Measurements from ENCODE around the gene POLE. TPM values are rescaled to one million over a fixed set of nuclear protein-coding genes. Genes with fewer than 3 reads are reported as not detected.

The POLE gene
- total and polyA plus RNA-seq, 7 experiments from 2014 or later, result 3.6 to 138 (median 60.8) TPM

GRCh38 chr12:132606927-132607326 lies 80.2 kb downstream of the POLE start:
- peaks cover 0 to 5% (median 1%) of the 10 kb centered on the region in 11 donors for H3K9me3 Mint-ChIP-seq
- H3K4me1 ChIP-seq (ENCODE audit: control insufficient read depth in 2 of 2, insufficient read depth in 2 of 2, low read length in 2 of 2), result peaks cover 0 to 10% of the 10 kb centered on the region in 2 donors
- H3K4me1 Mint-ChIP-seq, result peaks cover 0 to 9% (median 6%) of the 10 kb centered on the region in 7 donors
- H3K27ac ChIP-seq (ENCODE audit: low read depth, low read length), result no peak overlapping the region
- DNase-seq (no peak), ATAC-seq (no peak)
- H3K27me3 Mint-ChIP-seq, result peaks cover 30 to 63% (median 58%) of the 10 kb centered on the region in 5 donors
- H3K4me3 Mint-ChIP-seq, result no peak overlapping the region
- ChIA-PET CTCF (no interaction called here), POLR2A (no interaction called here)
- peaks cover 0 to 4% (median 0%) of the 10 kb centered on the region in 5 donors for H3K36me3 Mint-ChIP-seq
- H3K27me3 ChIP-seq (ENCODE audit: control insufficient read depth in 2 of 2, insufficient read depth in 2 of 2, low read length in 2 of 2), result no peaks in the 10 kb centered on the region
- intact Hi-C loops (cut with micrococcal nuclease), result no loop called here
- no peak overlapping the region for H3K4me3 ChIP-seq (ENCODE audit: low read length)
- H3K27ac Mint-ChIP-seq, result no peak overlapping the region
- H3K9me3 ChIP-seq (ENCODE audit: control insufficient read depth in 2 of 3, low read length in 3 of 3), result peaks cover 0 to 7% (median 0%) of the 10 kb centered on the region in 3 experiments
- no peaks in the 10 kb centered on the region for H3K36me3 ChIP-seq (ENCODE audit: control insufficient read depth in 2 of 3, insufficient read depth in 3 of 3, low read length in 3 of 3)

GRCh38 chr12:132606466-132606865 lies 80.7 kb downstream of the POLE start:
- ATAC-seq (no peak), DNase-seq (no peak)
- Histone ChIP-seq H3K27me3 (ENCODE audit: control insufficient read depth in 2 of 2, insufficient read depth in 2 of 2, low read length in 2 of 2) (no peaks in the 10 kb centered on the region), H3K36me3 (ENCODE audit: control insufficient read depth in 2 of 3, insufficient read depth in 3 of 3, low read length in 3 of 3) (no peaks in the 10 kb centered on the region), H3K4me1 (ENCODE audit: control insufficient read depth in 2 of 2, insufficient read depth in 2 of 2, low read length in 2 of 2) (peaks cover 0 to 10% of the 10 kb centered on the region in 2 donors), H3K27ac (ENCODE audit: low read depth, low read length) (no peak overlapping the region), H3K4me3 (ENCODE audit: low read length) (no peak overlapping the region), H3K9me3 (ENCODE audit: control insufficient read depth in 2 of 3, low read length in 3 of 3) (peaks cover 0 to 3% (median 0%) of the 10 kb centered on the region in 3 experiments)
- H3K4me3 Mint-ChIP-seq, result no peak overlapping the region
- ChIA-PET CTCF (no interaction called here), POLR2A (no interaction called here)
- peak overlapping the region in 1 of 9 donors; percentile 63 for H3K27ac Mint-ChIP-seq
- intact Hi-C loops (cut with micrococcal nuclease), result no loop called here
- H3K27me3 Mint-ChIP-seq, result peaks cover 28 to 62% (median 58%) of the 10 kb centered on the region in 5 donors
- peaks cover 0 to 4% (median 0%) of the 10 kb centered on the region in 11 donors for H3K9me3 Mint-ChIP-seq
- peaks cover 0 to 4% (median 0%) of the 10 kb centered on the region in 5 donors for H3K36me3 Mint-ChIP-seq
- H3K4me1 Mint-ChIP-seq, result peaks cover 0 to 9% (median 6%) of the 10 kb centered on the region in 7 donors

GRCh38 chr12:132605892-132606291 lies 81.2 kb downstream of the POLE start:
- Mint-ChIP-seq H3K36me3 (peaks cover 0 to 4% (median 0%) of the 10 kb centered on the region in 5 donors), H3K27ac (no peak overlapping the region), H3K9me3 (peaks cover 0 to 3% (median 0%) of the 10 kb centered on the region in 11 donors), H3K4me1 (peaks cover 0 to 12% (median 9%) of the 10 kb centered on the region in 7 donors), H3K4me3 (no peak overlapping the region), H3K27me3 (peaks cover 30 to 60% (median 57%) of the 10 kb centered on the region in 5 donors)
- H3K4me3 ChIP-seq (ENCODE audit: low read length), result no peak overlapping the region
- no peak for DNase-seq
- no peaks in the 10 kb centered on the region for H3K27me3 ChIP-seq (ENCODE audit: control insufficient read depth in 2 of 2, insufficient read depth in 2 of 2, low read length in 2 of 2)
- H3K4me1 ChIP-seq (ENCODE audit: control insufficient read depth in 2 of 2, insufficient read depth in 2 of 2, low read length in 2 of 2), result peaks cover 0 to 10% of the 10 kb centered on the region in 2 donors
- ChIA-PET POLR2A (no interaction called here), CTCF (no interaction called here)
- intact Hi-C loops (cut with micrococcal nuclease), result no loop called here
- H3K9me3 ChIP-seq (ENCODE audit: control insufficient read depth in 2 of 3, low read length in 3 of 3), result no peaks in the 10 kb centered on the region
- no peak for ATAC-seq
- no peak overlapping the region for H3K27ac ChIP-seq (ENCODE audit: low read depth, low read length)
- H3K36me3 ChIP-seq (ENCODE audit: control insufficient read depth in 2 of 3, insufficient read depth in 3 of 3, low read length in 3 of 3), result no peaks in the 10 kb centered on the region

- DNase-seq (no peak), ATAC-seq (no peak)
- Histone ChIP-seq H3K27me3 (ENCODE audit: control insufficient read depth in 2 of 2, insufficient read depth in 2 of 2, low read length in 2 of 2) (no peaks in the 10 kb centered on the region), H3K36me3 (ENCODE audit: control insufficient read depth in 2 of 3, insufficient read depth in 3 of 3, low read length in 3 of 3) (no peaks in the 10 kb centered on the region), H3K27ac (ENCODE audit: low read depth, low read length) (no peak overlapping the region), H3K9me3 (ENCODE audit: control insufficient read depth in 2 of 3, low read length in 3 of 3) (no peaks in the 10 kb centered on the region), H3K4me3 (ENCODE audit: low read length) (no peak overlapping the region), H3K4me1 (ENCODE audit: control insufficient read depth in 2 of 2, insufficient read depth in 2 of 2, low read length in 2 of 2) (peaks cover 0 to under 1% of the 10 kb centered on the region in 2 donors)
- intact Hi-C loops (cut with micrococcal nuclease), result no loop called here
- peak overlapping the region in 1 of 10 donors; percentile 71 for H3K4me3 Mint-ChIP-seq
- peaks cover 0 to 4% (median 0%) of the 10 kb centered on the region in 5 donors for H3K36me3 Mint-ChIP-seq
- ChIA-PET POLR2A (no interaction called here), CTCF (interaction anchor here (0.6 kb wide), 1 partner anchor 43 kb away, joined by 6 read pairs; no protein-coding TSS in a partner anchor)
- peaks cover 5 to 13% (median 11%) of the 10 kb centered on the region in 7 donors for H3K4me1 Mint-ChIP-seq
- H3K27ac Mint-ChIP-seq, result no peak overlapping the region
- no peaks in the 10 kb centered on the region for H3K9me3 Mint-ChIP-seq
- H3K27me3 Mint-ChIP-seq, result peaks cover 30 to 60% (median 52%) of the 10 kb centered on the region in 5 donors
Observed at GRCh38 chr12:132604668-132605441, 82.3 kb downstream of the POLE start.

- ATAC-seq (no peak), DNase-seq (no peak)
- Mint-ChIP-seq H3K36me3 (peaks cover 0 to 4% (median 0%) of the 10 kb centered on the region in 5 donors), H3K4me1 (peaks cover 5 to 19% (median 12%) of the 10 kb centered on the region in 7 donors), H3K27me3 (peaks cover 29 to 63% (median 46%) of the 10 kb centered on the region in 5 donors), H3K9me3 (no peaks in the 10 kb centered on the region), H3K27ac (no peak overlapping the region), H3K4me3 (no peak overlapping the region)
- ChIA-PET CTCF (no interaction called here), POLR2A (no interaction called here)
- Histone ChIP-seq H3K36me3 (ENCODE audit: control insufficient read depth in 2 of 3, insufficient read depth in 3 of 3, low read length in 3 of 3) (no peaks in the 10 kb centered on the region), H3K4me1 (ENCODE audit: control insufficient read depth in 2 of 2, insufficient read depth in 2 of 2, low read length in 2 of 2) (no peaks in the 10 kb centered on the region), H3K9me3 (ENCODE audit: control insufficient read depth in 2 of 3, low read length in 3 of 3) (no peaks in the 10 kb centered on the region), H3K4me3 (ENCODE audit: low read length) (no peak overlapping the region), H3K27me3 (ENCODE audit: control insufficient read depth in 2 of 2, insufficient read depth in 2 of 2, low read length in 2 of 2) (no peaks in the 10 kb centered on the region), H3K27ac (ENCODE audit: low read depth, low read length) (no peak overlapping the region)
- intact Hi-C loops (cut with micrococcal nuclease), result no loop called here
Observed at GRCh38 chr12:132604151-132604618, 83.0 kb downstream of the POLE start.

GRCh38 chr12:132603240-132604150 lies 83.6 kb downstream of the POLE start:
- Histone ChIP-seq H3K4me1 (ENCODE audit: control insufficient read depth in 2 of 2, insufficient read depth in 2 of 2, low read length in 2 of 2) (no peaks in the 10 kb centered on the region), H3K27ac (ENCODE audit: low read depth, low read length) (no peak overlapping the region), H3K4me3 (ENCODE audit: low read length) (no peak overlapping the region), H3K9me3 (ENCODE audit: control insufficient read depth in 2 of 3, low read length in 3 of 3) (no peaks in the 10 kb centered on the region), H3K27me3 (ENCODE audit: control insufficient read depth in 2 of 2, insufficient read depth in 2 of 2, low read length in 2 of 2) (no peaks in the 10 kb centered on the region), H3K36me3 (ENCODE audit: control insufficient read depth in 2 of 3, insufficient read depth in 3 of 3, low read length in 3 of 3) (no peaks in the 10 kb centered on the region)
- Mint-ChIP-seq H3K9me3 (no peaks in the 10 kb centered on the region), H3K27ac (no peak overlapping the region), H3K4me3 (peak overlapping the region in 1 of 10 donors; percentile 10), H3K4me1 (peaks cover 6 to 23% (median 16%) of the 10 kb centered on the region in 7 donors), H3K36me3 (peaks cover 0 to 4% (median 0%) of the 10 kb centered on the region in 5 donors), H3K27me3 (peaks cover 25 to 65% (median 47%) of the 10 kb centered on the region in 5 donors)
- CTCF ChIA-PET, result no interaction called here
- no peak for DNase-seq
- POLR2A ChIA-PET, result no interaction called here
- no peak for ATAC-seq
- intact Hi-C loops (cut with micrococcal nuclease), result no loop called here

All from naive thymus-derived CD4-positive, alpha-beta T cell (primary cell).